Mesendoderm (in vitro differentiated cells): ENCODE measurements around the gene SNCG.
"Not testable (repeated sequence)": the region's sequence is repeated elsewhere in the genome, so short reads cannot be mapped to it uniquely, and the experiment has no call there.

Source experiments
- DNase-seq: peaks from one replicate; pipeline ENCODE4 v3.0.0; 2013
- H2AK5ac ChIP-seq: 2 replicates; pipeline ENCODE4 v1.6.1; 2013; ENCODE audit warnings: low read length, inconsistent platforms
- H2BK120ac ChIP-seq: 2 replicates; pipeline ENCODE4 v1.6.1; 2013; ENCODE audit warnings: low read depth, mild to moderate bottlenecking, low read length, moderate library complexity, mixed read lengths
- H2BK15ac ChIP-seq: replicated peaks from 2 replicates; pipeline ENCODE4 v1.6.1; 2013; ENCODE audit warnings: low read depth, mild to moderate bottlenecking, moderate library complexity
- H2BK5ac ChIP-seq: 2 replicates; pipeline ENCODE4 v1.6.1; 2013; ENCODE audit warnings: low read length, inconsistent platforms
- H3K18ac ChIP-seq: 2 replicates; pipeline ENCODE4 v1.6.1; 2013; ENCODE audit warnings: mild to moderate bottlenecking, low read length, mixed read lengths
- H3K23ac ChIP-seq: one replicate; pipeline ENCODE4 v1.6.1; 2013; ENCODE audit warnings: low read length
- H3K27ac ChIP-seq: 2 replicates; pipeline ENCODE4 v1.5.1; 2013; ENCODE audit warnings: low read depth, mild to moderate bottlenecking, inconsistent platforms, low read length, moderate library complexity
- H3K27me3 ChIP-seq: 2 replicates; pipeline ENCODE4 v1.6.1; 2013; ENCODE audit warnings: low read length, control low read depth, mild to moderate bottlenecking, inconsistent platforms; ENCODE audit not compliant: insufficient read depth, poor library complexity
- H3K36me3 ChIP-seq: 2 replicates; pipeline ENCODE4 v1.6.1; 2013; ENCODE audit warnings: low read length, inconsistent platforms; ENCODE audit not compliant: control insufficient read depth, insufficient read depth
- H3K4ac ChIP-seq: one replicate; pipeline ENCODE4 v1.6.1; 2013; ENCODE audit warnings: low read depth, mild to moderate bottlenecking, low read length, moderate library complexity
- H3K4me1 ChIP-seq: 2 replicates; pipeline ENCODE4 v1.6.1; 2013; ENCODE audit warnings: low read depth, low read length, inconsistent platforms; ENCODE audit not compliant: control insufficient read depth
- H3K4me2 ChIP-seq: 2 replicates; pipeline ENCODE4 v1.6.1; 2013; ENCODE audit warnings: low read length
- H3K4me3 ChIP-seq: 2 replicates; pipeline ENCODE4 v1.5.1; 2013; ENCODE audit warnings: mild to moderate bottlenecking, low read length
- H3K56ac ChIP-seq: one replicate; pipeline ENCODE4 v1.6.1; 2013; ENCODE audit warnings: low read length
- H3K79me1 ChIP-seq: 2 replicates; pipeline ENCODE4 v1.6.1; 2013; ENCODE audit warnings: low read length, inconsistent platforms
- H3K79me2 ChIP-seq: 2 replicates; pipeline ENCODE4 v1.6.1; 2013; ENCODE audit warnings: mild to moderate bottlenecking, low read length; ENCODE audit not compliant: control insufficient read depth, insufficient read depth
- H3K9ac ChIP-seq: 2 replicates; pipeline ENCODE4 v1.6.1; 2013; ENCODE audit warnings: low read length, inconsistent platforms
- H4K5ac ChIP-seq: one replicate; pipeline ENCODE4 v1.6.1; 2013; ENCODE audit warnings: low read length
- H4K8ac ChIP-seq: one replicate; pipeline ENCODE4 v1.6.1; 2013; ENCODE audit warnings: low read depth, mild to moderate bottlenecking, control low read depth, low read length, moderate library complexity
- WGBS: extraction: QIAGEN DNeasy Blood & Tissue Kit; methylation state at CpG from one replicate; pipeline ENCODE4 v1.1.7; 2013; ENCODE audit warnings: low lambda C conversion rate, missing lambda C conversion rate; ENCODE audit not compliant: insufficient coverage; ENCODE audit errors: extremely low coverage; 5-methylcytosine and 5-hydroxymethylcytosine counted together

SNCG gene

DNA sequence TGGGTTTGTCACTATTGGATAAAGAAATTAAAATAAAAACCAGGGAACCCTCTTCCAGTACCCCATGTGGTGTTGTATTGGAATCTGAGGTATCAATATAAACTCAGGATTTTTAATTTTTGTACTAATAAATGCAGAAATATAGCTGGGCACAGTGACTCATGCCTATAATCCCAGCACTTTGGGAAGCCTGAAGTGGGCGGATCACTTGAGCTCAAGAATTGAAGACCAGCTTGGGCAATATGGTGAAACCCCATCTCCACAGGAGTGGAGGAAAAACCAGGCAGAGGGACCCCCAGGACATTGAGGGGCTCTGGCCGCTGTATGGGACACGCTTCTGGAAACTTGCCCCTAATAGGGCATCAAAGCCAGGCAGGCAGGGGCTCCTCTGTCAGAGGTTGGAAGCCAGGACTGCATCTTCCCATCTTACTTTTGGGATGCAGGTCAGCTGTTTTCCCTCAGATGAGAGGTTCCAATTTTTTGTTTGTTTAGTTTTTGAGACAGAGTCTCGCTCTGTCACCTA is 21.0 kb downstream of the SNCG start:
- no peaks in the 10 kb centered on the region for H3K79me1 ChIP-seq
- no peak overlapping the region for H4K5ac ChIP-seq
- no peak overlapping the region for H3K23ac ChIP-seq
- H3K56ac ChIP-seq, result no peak overlapping the region
- DNase-seq, result no peak
- H4K8ac ChIP-seq, result no peak overlapping the region
- H3K4me3 ChIP-seq, result no peak overlapping the region
- H3K9ac ChIP-seq, result no peak overlapping the region
- WGBS, result no CpG with 5 or more reads among the region's 4 CpGs
- H3K27me3 ChIP-seq, result no peaks in the 10 kb centered on the region
- H2AK5ac ChIP-seq, result no peak overlapping the region
- no peak overlapping the region for H2BK120ac ChIP-seq
- no peaks in the 10 kb centered on the region for H3K79me2 ChIP-seq
- no peak overlapping the region for H3K18ac ChIP-seq
- no peak overlapping the region for H3K4me2 ChIP-seq
- no peak overlapping the region for H3K4ac ChIP-seq
- H2BK5ac ChIP-seq, result no peak overlapping the region
- H3K4me1 ChIP-seq, result no peaks in the 10 kb centered on the region
- H2BK15ac ChIP-seq, result no peak overlapping the region
- H3K36me3 ChIP-seq, result no peaks in the 10 kb centered on the region
- no peak overlapping the region for H3K27ac ChIP-seq

GRCh38 chr10:86979977-86980448 is 21.6 kb downstream of the SNCG start:
- no peak overlapping the region for H3K4me3 ChIP-seq
- H3K27ac ChIP-seq, result no peak overlapping the region
- no peak overlapping the region for H2BK120ac ChIP-seq
- no peaks in the 10 kb centered on the region for H3K4me1 ChIP-seq
- no CpG with 5 or more reads among the region's 3 CpGs for WGBS
- no peak overlapping the region for H4K5ac ChIP-seq
- no peak overlapping the region for H2BK5ac ChIP-seq
- no peak overlapping the region for H3K18ac ChIP-seq
- H3K9ac ChIP-seq, result no peak overlapping the region
- no peak for DNase-seq
- H3K4me2 ChIP-seq, result no peak overlapping the region
- H3K27me3 ChIP-seq, result no peaks in the 10 kb centered on the region
- no peaks in the 10 kb centered on the region for H3K36me3 ChIP-seq
- no peak overlapping the region for H4K8ac ChIP-seq
- no peaks in the 10 kb centered on the region for H3K79me1 ChIP-seq
- H2AK5ac ChIP-seq, result no peak overlapping the region
- no peaks in the 10 kb centered on the region for H3K79me2 ChIP-seq
- H3K23ac ChIP-seq, result no peak overlapping the region
- no peak overlapping the region for H3K56ac ChIP-seq
- H3K4ac ChIP-seq, result no peak overlapping the region
- no peak overlapping the region for H2BK15ac ChIP-seq

DNA sequence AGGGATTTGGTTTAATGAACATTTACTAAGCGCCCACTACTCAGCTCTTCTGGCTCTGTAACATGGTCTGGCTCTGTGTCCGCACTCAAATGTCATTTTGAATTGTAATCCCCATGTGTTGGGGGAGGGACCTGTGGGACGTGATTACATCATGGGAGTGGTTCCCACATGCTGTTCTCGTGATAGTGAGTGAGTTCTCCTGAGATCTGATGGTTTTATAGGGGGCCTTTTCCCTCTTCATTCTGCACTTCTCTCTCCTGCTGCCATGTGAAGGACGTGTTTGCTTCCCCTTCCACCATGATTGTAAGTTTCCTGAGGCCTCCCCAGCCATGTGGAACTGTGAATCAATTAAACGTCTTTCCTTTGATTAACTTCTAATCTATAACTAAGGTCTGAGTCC is 22.6 kb downstream of the SNCG start:
- H3K4ac ChIP-seq, H3K4me2 ChIP-seq, H2BK15ac ChIP-seq, H3K27me3 ChIP-seq, H4K5ac ChIP-seq, H2BK120ac ChIP-seq, H3K4me3 ChIP-seq, H3K36me3 ChIP-seq, H3K18ac ChIP-seq, H2AK5ac ChIP-seq, H3K23ac ChIP-seq, H2BK5ac ChIP-seq, H3K56ac ChIP-seq, H3K79me2 ChIP-seq, H3K4me1 ChIP-seq, H3K27ac ChIP-seq, H3K9ac ChIP-seq, H4K8ac ChIP-seq, H3K79me1 ChIP-seq, DNase-seq: not testable (repeated sequence)
- no CpG with 5 or more reads among the region's 6 CpGs for WGBS

GRCh38 chr10:86981716-86982115 is 23.3 kb downstream of the SNCG start:
- Histone ChIP-seq H3K4me1 (no peaks in the 10 kb centered on the region), H3K79me2 (no peaks in the 10 kb centered on the region), H2BK15ac (no peak overlapping the region), H3K18ac (no peak overlapping the region), H3K27me3 (no peaks in the 10 kb centered on the region), H3K23ac (no peak overlapping the region), H2BK5ac (no peak overlapping the region), H3K56ac (no peak overlapping the region), H3K9ac (no peak overlapping the region), H4K5ac (no peak overlapping the region), H3K36me3 (no peaks in the 10 kb centered on the region), H3K79me1 (no peaks in the 10 kb centered on the region), H2AK5ac (no peak overlapping the region), H2BK120ac (no peak overlapping the region), H4K8ac (no peak overlapping the region), H3K4ac (no peak overlapping the region), H3K4me2 (no peak overlapping the region), H3K4me3 (no peak overlapping the region), H3K27ac (no peak overlapping the region)
- no CpG with 5 or more reads among the region's 5 CpGs for WGBS
- DNase-seq, result no peak

GRCh38 chr10:86984498-86984897 is 26.1 kb downstream of the SNCG start:
- not testable (repeated sequence) for H3K56ac ChIP-seq, H3K4me3 ChIP-seq, H3K27me3 ChIP-seq, H2BK120ac ChIP-seq, H3K9ac ChIP-seq, H2BK15ac ChIP-seq, H2BK5ac ChIP-seq, DNase-seq, H3K4ac ChIP-seq, H3K36me3 ChIP-seq, H3K79me1 ChIP-seq, H3K18ac ChIP-seq, H3K4me2 ChIP-seq, H3K27ac ChIP-seq, H4K5ac ChIP-seq, H2AK5ac ChIP-seq, H4K8ac ChIP-seq, H3K23ac ChIP-seq, H3K4me1 ChIP-seq, H3K79me2 ChIP-seq
- WGBS, result no CpG with 5 or more reads among the region's 4 CpGs

DNA sequence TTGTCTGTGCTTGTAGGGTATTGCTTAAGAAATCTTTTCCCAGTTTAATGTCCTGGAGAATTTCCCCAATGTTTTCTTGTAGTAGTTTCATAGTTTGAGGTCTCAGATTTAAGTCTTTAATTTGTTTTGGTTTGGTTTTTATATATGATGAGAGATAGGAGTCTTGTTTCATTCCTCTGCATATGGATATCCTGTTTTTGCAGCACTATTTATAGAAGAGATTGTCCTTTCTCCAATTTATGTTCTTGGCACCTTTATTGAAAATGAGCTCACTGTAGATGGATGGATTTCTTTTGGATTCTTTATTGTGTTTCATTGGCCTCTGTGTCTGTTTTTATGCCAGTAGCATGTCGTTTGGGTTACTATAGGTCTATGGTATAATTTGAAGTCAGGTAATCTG is 30.1 kb downstream of the SNCG start:
- Histone ChIP-seq H3K18ac (no peak overlapping the region), H4K5ac (no peak overlapping the region), H3K4me3 (no peak overlapping the region), H3K23ac (no peak overlapping the region), H3K79me2 (no peaks in the 10 kb centered on the region), H4K8ac (no peak overlapping the region), H3K36me3 (no peaks in the 10 kb centered on the region), H3K4ac (no peak overlapping the region), H2BK120ac (no peak overlapping the region), H3K27ac (no peak overlapping the region), H3K56ac (no peak overlapping the region), H2AK5ac (no peak overlapping the region), H3K79me1 (no peaks in the 10 kb centered on the region), H2BK5ac (no peak overlapping the region), H2BK15ac (no peak overlapping the region), H3K4me1 (no peaks in the 10 kb centered on the region), H3K4me2 (no peak overlapping the region), H3K27me3 (no peaks in the 10 kb centered on the region), H3K9ac (no peak overlapping the region)
- WGBS, result no CpG with 5 or more reads among the region's 1 CpG
- DNase-seq, result no peak
